Eye (tissue), 1 donor: ENCODE results near the gene MAD1L1.

Experiments used
- DNase-seq: peaks from one replicate; pipeline ENCODE4 v3.0.0-alpha.2; 2015

Gene MAD1L1

DNA sequence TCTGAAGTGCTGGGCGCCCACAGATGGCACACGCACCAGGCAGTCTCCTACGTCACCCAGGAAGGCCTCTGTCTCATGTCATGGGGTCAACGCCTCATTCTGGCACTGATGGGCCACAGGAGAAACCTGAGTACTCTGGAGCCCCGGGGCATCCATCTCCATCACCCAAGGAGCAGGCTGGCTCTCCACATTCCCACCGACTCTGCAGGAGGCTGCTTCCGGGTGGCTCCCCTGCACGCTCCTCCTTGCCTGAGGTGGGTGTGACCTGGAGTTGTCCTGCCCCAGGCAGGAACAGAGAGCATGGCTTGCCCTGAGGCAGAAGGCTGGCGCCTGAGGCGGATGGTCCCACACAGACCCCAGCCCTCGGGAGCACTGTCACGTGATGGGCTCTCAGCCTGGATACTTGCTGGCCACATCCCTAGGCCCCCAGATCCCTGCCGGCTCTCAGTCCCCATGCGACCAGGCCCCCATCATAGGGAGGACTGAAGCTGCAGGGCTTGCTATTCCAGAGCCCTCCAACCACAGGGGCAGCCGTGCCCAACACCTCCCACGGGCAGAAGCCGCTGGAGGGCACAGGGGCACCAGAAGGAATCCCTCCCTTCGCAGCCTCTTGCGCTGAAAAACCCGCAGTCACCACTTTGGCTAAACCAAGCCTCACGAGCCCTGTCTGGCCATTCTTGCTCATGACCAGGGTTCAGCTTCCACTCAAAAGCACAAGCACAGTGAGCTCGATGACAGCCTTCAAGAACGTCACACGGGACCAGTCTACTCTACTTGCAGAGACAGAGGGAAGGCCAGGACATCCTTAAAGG lies 80.7 kb downstream of the MAD1L1 start:
- peak; percentile 37 for DNase-seq

- DNase-seq = no peak
Observed at GRCh38 chr7:2151237-2151636, 81.5 kb downstream of the MAD1L1 start.

DNA sequence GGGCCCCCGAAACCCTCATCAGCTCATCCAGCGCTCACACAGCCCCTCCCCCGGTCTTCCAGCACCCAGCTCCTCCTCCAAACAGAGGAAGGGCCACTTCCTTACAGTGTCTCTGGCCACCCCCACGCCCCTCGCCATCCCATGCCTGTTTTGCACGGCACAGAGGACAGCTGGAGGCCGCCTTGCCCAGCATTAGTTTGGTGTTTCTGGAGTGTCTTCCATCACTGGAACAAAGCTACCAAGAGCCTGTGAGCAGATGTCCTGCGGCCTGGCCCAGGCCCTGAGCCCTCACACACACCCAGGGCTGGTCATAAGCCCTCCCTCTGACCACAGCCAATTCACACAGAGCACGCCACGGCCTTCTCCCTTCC lies 82.3 kb downstream of the MAD1L1 start:
- no peak for DNase-seq

- no peak for DNase-seq
Observed at GRCh38 chr7:2149672-2150444, 82.9 kb downstream of the MAD1L1 start.

DNA sequence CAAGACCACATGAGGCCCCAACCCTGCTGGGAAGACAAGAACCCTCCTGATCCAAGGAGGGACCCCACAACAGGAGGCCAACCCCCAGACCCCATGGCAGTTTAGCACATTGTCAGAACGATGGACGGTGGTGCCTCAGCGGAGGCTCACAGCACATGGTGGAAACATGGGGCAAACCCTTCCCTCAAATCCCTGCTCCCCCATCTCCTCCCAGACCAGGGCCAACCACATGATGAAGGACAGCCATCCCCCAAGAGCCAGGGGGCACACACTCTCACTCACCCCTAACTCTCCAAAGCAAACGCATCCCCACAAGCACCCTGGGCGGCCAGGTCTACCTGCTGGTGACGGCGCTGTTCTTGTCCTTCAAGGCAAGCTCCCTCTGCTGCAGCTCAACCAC lies 83.9 kb downstream of the MAD1L1 start:
- DNase-seq = no peak

DNA sequence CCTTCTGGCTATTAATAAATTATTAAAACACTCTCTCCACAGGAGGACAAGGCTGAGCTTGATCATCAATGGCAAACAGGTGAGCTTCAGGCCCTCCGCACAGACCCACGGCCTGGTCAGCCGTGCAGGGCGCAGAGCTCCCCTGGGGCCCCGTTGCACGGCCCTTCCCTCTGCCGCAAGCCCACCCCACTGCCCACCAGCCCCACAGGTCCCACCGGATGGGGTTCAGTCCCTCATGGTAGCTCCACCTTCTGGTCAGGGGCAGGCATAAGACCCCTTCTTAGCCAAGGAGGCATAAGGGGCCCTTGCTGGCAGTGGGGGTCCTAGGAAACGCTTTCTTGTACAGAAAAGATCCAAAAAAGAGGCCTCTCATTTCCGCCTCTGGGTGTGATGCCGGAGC lies 84.6 kb downstream of the MAD1L1 start:
- no peak for DNase-seq

DNA sequence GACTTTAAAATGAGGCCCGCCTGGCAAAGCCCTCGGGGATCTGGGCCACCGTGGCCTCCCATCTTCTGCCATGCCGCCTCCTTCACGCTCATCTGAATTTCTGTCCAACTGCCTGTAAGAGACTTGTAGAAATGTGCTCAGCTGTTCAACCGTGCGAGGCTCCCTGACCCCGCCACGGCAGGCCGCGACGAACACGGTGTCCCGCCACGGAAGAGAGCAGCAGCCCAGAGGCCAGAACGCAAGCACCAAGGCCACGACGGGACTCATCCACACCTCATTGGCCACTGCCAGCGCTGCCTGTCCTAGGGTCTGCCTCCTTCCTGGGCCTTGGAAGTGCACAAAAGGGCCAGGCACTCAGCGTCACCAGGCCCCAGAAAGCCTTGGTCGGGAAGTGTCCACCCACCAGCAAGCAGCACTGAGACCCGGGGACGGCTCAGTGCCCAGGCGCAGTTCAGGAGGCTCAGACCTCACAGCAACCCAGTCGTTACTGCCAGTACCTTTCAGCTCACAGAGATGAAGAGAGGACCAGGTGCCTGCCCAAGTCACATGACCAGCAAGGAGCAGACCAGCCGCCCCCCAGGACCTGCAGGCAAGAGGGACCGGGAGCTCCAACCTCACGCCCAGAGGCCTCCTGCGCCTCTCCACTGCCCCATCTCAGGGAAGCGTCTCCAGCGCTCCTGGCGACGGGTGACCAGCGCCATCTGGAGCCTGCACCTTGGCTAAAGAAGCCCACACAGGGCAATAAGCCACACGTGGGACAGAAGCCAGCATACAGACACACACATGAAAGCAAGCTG lies 85.9 kb downstream of the MAD1L1 start:
- no peak for DNase-seq

- no peak for DNase-seq
Observed at GRCh38 chr7:2145835-2146580, 86.7 kb downstream of the MAD1L1 start.

- no peak for DNase-seq
Observed at GRCh38 chr7:2144926-2145325, 87.8 kb downstream of the MAD1L1 start.

DNA sequence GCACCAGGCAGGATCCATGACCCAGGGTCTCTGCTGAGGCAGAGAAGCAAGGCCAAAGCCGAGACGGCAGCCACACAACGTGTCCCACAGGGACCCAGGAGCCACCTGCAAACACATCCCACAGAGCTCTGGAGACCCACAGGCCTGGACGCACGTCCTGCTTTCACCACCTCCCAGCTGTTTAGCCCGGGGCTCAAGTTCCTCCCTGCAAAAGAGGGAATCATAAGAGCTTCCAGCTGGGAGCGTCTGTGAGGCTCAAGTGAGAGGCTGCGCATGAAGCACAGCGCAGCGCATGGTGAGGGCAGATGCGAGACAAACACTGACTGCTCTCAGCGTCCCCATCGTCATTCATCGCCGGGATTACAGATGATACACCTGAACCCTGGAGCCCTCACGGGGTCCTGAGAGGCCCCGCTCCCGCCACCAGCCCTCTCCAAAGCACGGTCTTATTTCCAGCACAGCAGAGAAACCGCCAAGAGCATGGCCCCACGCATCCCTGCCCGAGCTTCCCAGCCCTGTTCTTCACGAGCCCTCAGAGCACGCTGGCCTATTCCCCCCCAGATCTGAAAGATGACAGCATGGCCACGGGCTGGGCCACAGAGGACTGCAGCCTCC lies 88.7 kb downstream of the MAD1L1 start:
- DNase-seq = peak; percentile 68

GRCh38 chr7:2143450-2143849 lies 89.3 kb downstream of the MAD1L1 start:
- no peak for DNase-seq

- no peak for DNase-seq
Observed at GRCh38 chr7:2142386-2142785, 90.4 kb downstream of the MAD1L1 start.

GRCh38 chr7:2141651-2142050 lies 91.1 kb downstream of the MAD1L1 start:
- DNase-seq = no peak

DNA sequence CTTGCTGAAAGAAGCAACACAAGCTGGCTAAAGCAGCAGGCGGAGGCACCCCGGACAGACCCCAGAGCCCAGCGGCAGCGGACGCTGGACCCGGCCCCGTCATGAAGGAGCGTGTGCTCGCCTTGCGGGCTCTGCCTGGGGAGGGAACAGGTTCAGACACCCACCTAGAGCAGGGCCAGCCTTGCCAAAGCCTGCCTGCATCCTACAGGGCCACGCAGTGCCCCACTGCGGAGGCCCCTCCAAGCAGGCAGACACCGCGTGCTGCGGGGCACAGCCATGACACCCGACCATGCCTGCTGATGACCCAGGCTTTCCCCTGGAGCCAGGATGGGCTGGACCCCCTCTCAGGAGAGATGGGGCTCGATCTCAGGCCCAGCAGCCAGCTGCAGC lies 91.7 kb downstream of the MAD1L1 start:
- no peak for DNase-seq

DNA sequence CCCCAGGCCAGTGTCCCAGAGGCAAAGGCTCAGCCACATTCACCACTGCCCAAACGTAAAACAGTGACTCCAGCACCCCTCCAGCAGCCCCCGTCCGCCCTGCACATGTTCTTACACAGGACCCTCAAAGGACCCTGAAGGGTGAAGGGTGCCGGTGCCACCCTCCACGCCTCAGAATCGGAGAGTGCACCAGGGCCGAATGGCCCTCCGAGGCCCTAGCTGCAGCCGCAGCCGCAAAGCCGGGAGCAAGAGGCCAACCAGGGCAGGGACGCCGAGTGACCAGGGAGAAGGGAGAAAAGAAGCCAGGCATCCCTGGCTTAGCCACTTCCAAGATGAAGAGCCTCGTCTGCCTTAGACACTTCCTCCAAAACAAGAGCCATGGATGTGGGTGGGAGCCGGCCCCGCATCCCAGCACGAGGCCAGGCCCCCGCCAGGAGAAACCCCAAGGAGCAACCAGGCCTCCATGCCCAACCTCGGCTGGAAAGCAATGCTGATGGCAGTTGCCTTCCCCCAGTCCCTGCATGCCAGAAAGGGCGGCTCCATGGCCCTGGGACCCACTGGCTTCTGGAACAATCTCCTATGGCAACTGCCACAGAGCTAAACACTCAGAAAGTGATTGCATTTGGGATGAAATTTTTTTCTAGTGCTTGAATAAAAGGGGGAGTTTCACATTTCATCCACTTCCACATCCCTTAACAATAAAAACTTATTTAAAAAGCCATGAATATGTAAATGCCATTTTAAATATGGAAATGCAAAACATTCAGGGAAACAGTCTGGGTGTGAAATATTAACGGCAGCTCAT lies 92.3 kb downstream of the MAD1L1 start:
- no peak for DNase-seq

GRCh38 chr7:2139004-2139699 lies 93.6 kb downstream of the MAD1L1 start:
- DNase-seq = no peak

- DNase-seq = peak; percentile 77
Observed at GRCh38 chr7:2138146-2138765, 94.5 kb downstream of the MAD1L1 start.

DNA sequence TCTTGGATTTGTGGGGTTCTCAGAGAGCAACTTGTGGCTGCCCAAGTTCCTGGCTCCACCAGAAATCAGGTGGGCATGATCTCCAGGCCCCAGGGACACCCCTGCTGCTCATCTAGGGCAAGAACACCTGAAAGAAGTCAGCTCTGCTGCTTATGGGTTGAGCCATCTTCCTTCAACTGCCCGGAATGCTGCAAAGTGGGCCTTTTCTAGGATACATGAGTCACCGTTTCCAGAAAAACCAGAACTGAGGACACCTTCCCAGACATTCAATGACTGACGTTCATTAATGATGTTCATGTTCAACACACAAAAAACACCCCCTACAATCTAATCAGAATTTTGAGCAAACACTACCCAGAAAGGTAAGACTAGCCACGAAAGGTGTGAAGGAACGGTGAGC lies 98.0 kb downstream of the MAD1L1 start:
- DNase-seq = no peak

- DNase-seq = no peak
Observed at GRCh38 chr7:2132243-2132642, 100.5 kb downstream of the MAD1L1 start.

DNA sequence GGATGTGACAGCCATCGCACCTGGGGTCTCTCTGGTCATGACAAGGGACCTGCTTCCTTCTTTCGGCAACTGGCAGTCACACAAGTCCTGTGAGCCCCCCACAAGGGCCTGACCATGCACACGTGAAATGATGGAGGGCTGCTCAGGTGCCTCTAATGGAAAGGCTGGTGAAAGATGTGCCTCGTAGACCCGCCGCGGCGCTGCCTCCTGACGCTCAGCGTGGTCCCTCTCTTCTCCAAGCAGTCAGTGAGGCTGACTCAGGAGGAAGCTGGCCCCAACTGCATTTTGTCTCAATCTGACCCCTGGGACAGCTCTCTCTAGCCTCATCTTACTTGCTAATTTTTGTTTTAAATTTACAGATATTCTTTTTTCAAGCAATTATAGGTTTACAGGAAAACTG lies 100.9 kb downstream of the MAD1L1 start:
- no peak for DNase-seq
